ENCODE measurements around the gene CACNA1H. TPM values are rescaled to one million over a fixed set of nuclear protein-coding genes. Genes with fewer than 3 reads are reported as not detected.

Gene CACNA1H
- total and polyA plus RNA-seq, 2 of the 8 experiments (the other 6 are each of a cell fraction or from before 2014, with no cell fraction given), result 14.0 to 28.7 TPM

- WGBS, 2 experiments (ENCODE audit: extremely low coverage in 1 of 2, insufficient coverage in 1 of 2, insufficient read length in 1 of 2, insufficient replicate concordance in 2 of 2, low coverage in 1 of 2, low lambda C conversion rate in 2 of 2, missing lambda C conversion rate in 1 of 2), result 89% methylated on average over 18 of the region's 21 CpGs; no CpG with 5 or more reads in 1 of the 2 experiments
Observed at GRCh38 chr16:1178295-1178910, 25.5 kb downstream of the CACNA1H start.

More at GRCh38 chr16:1178295-1178910, 25.5 kb downstream of the CACNA1H start:
- Histone ChIP-seq H3K56ac (replicated peaks; ENCODE audit: insufficient read length, low read depth, low read length) (no peak overlapping the region), H2AK5ac (ENCODE audit: low read depth, low read length) (no peak overlapping the region), H3K27me3 (replicated peaks in 1 of 4; ENCODE audit: control insufficient read depth in 3 of 4, extremely low read depth in 1 of 4, insufficient read depth in 3 of 4, low read length in 3 of 4) (no peaks in the 10 kb centered on the region), H3K18ac (ENCODE audit: extremely low read depth, low read length) (no peak overlapping the region), H3K36me3 (ENCODE audit: control insufficient read depth in 2 of 4, insufficient read depth in 4 of 4, low read length in 3 of 4) (no peaks in the 10 kb centered on the region; a peak in 1 of 8 replicates), H3K79me1 (ENCODE audit: low read depth, low read length) (no peaks in the 10 kb centered on the region; the same call in none of the 2 replicates), H3K9ac (replicated peaks in 1 of 4; ENCODE audit: extremely low read depth in 1 of 4, low read depth in 3 of 4, low read length in 3 of 4) (no peak overlapping the region), H3K4me1 (replicated peaks in 1 of 4; ENCODE audit: control insufficient read depth in 3 of 4, insufficient read depth in 4 of 4, low read length in 3 of 4) (peaks cover 0 to 2% (median under 1%) of the 10 kb centered on the region in 4 experiments; a peak in 3 of 7 replicates), H4K20me1 (replicated peaks in 1 of 2; ENCODE audit: control insufficient read depth in 1 of 2, insufficient read depth in 2 of 2, low read length in 2 of 2) (peaks cover 13 to 23% of the 10 kb centered on the region in 2 experiments), H2BK12ac (ENCODE audit: low read depth, low read length) (no peak overlapping the region), H2AFZ (ENCODE audit: low read length) (no peak overlapping the region), H3K9me3 (ENCODE audit: insufficient read depth in 2 of 2, low read depth in 1 of 2, low read length in 1 of 2) (no peaks in the 10 kb centered on the region), H3K27ac (ENCODE audit: low read depth, low read length) (no peak overlapping the region), H3K23me2 (ENCODE audit: low read depth, low read length) (no peaks in the 10 kb centered on the region), H3K4me3 (ENCODE audit: extremely low read depth in 1 of 4, insufficient read depth in 2 of 4, low read depth in 3 of 4, low read length in 4 of 4) (no peak overlapping the region), H3K23ac (ENCODE audit: insufficient read length) (no peak overlapping the region), H4K5ac (ENCODE audit: insufficient read length, low read depth, low read length) (no peak overlapping the region), H2BK15ac (ENCODE audit: low read length) (no peak overlapping the region), H2BK5ac (ENCODE audit: low read depth, low read length) (no peak overlapping the region), H4K8ac (ENCODE audit: extremely low read depth, insufficient read depth, low read length) (no peak overlapping the region), H3K14ac (ENCODE audit: insufficient read length) (no peak overlapping the region), H2BK120ac (replicated peaks; ENCODE audit: low read depth, low read length) (no peak overlapping the region), H3K4ac (replicated peaks; ENCODE audit: insufficient read length, low read depth, low read length) (no peak overlapping the region), H2BK20ac (ENCODE audit: low read length) (no peak overlapping the region), H3K4me2 (ENCODE audit: insufficient read depth in 1 of 2, low read depth in 2 of 2, low read length in 2 of 2) (no peak overlapping the region), H4K91ac (replicated peaks; ENCODE audit: insufficient read length, low read length) (no peak overlapping the region), H3K79me2 (ENCODE audit: control insufficient read depth in 1 of 2, insufficient read depth in 2 of 2, low read length in 2 of 2) (no peaks in the 10 kb centered on the region; a peak in 1 of 4 replicates)
- TF ChIP-seq TEAD4 (IDR thresholded peaks at IDR 0.05; ENCODE audit: low read depth, low read length) (no peak), HDAC2 (IDR thresholded peaks at IDR 0.05; ENCODE audit: borderline replicate concordance in 1 of 2, low read depth in 2 of 2, low read length in 2 of 2) (no peak), TAF7 (optimal IDR thresholded peaks at IDR 0.05; ENCODE audit: borderline replicate concordance, low read depth, low read length) (no peak), SRF (IDR thresholded peaks at IDR 0.05; ENCODE audit: low read depth, low read length) (no peak), MAX (IDR thresholded peaks at IDR 0.05) (no peak), CEBPB (IDR thresholded peaks at IDR 0.05; ENCODE audit: low read depth, low read length) (no peak), KDM1A (IDR thresholded peaks at IDR 0.05; ENCODE audit: borderline replicate concordance, low read length) (no peak), EP300 (IDR thresholded peaks at IDR 0.05; ENCODE audit: borderline replicate concordance in 1 of 2, low read depth in 2 of 2, low read length in 2 of 2) (no peak)
- no peak for FAIRE-seq
- ChIA-PET CTCF (ENCODE audit: partially characterized antibody) (no interaction called here), POLR2A (ENCODE audit: partially characterized antibody) (no interaction called here)
- no peak for DNase-seq (ENCODE audit: low read depth in 1 of 2, low spot score in 2 of 2)
